Kidney capillary endothelial cell (primary cell): ENCODE measurements around the gene GRK2.

Experiments used
- DNase-seq: peaks from one replicate; pipeline ENCODE4 v3.0.0-alpha.2; 2018; ENCODE audit warnings: low spot score

GRK2 gene

DNA sequence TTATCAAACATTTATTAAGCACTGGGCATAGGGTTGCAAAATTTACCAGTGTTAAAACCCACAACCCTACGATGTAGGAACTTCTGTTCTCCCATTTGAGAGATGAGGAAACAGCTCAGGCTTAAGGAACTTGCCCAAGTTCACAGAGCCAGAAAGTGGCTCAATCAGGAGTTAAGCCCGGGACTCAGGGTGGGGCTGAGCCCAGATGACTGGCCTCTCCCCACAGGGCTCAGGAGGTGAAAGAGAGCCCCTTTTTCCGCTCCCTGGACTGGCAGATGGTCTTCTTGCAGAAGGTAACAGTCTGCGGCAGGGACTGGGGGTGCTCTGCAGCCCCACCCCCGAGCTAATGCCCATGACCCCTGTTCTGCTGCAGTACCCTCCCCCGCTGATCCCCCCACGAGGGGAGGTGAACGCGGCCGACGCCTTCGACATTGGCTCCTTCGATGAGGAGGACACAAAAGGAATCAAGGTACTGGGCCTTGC lies 17.2 kb downstream of the GRK2 start:
- DNase-seq = no peak

- DNase-seq = no peak
Measured at GRCh38 chr11:67284811-67285540, 18.7 kb downstream of the GRK2 start.

- no peak for DNase-seq
Measured at GRCh38 chr11:67285541-67286498, 19.5 kb downstream of the GRK2 start.

- no peak for DNase-seq
Measured at GRCh38 chr11:67286621-67287333, 20.5 kb downstream of the GRK2 start.

DNA sequence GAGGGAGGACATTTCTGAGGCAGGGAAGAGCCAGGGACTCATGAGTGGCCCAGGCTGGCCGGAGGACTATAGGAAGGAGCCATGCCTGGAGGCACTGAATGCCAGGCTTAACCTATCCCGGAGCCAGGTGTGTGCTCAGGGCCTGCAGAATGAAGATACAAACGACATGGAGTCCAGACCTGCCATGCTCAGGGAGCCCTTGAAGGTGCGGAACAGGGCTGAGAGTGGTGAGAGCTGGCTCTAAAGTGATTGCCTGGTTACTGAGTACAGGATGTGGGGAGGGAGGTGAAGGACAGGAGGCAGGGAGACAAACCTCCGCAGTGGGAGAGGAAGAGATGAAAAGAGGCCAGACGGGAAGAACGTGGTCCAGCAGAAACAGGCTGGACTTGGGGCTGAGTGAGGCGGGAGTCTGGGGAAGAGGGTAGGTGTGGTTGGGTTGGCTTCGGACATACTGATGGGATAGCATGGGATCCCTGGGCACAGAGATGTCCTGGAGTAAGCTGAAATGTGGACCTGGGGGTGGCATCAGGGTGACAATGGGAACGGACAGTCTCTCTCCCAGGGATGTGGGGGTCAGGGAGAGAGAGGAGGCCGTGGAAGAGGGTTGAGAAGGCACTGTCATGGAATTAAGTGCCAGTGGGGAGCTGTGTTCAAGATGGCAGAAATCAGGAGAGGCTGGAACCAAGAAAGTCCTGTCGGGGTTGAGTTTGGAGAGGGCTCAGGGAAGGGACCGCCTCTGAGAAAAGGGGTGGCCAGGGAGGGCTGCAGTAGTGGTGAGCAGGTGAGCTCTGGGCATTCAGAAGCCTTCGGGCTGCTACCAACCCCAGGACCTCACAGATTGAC lies 21.3 kb downstream of the GRK2 start:
- no peak for DNase-seq

DNA sequence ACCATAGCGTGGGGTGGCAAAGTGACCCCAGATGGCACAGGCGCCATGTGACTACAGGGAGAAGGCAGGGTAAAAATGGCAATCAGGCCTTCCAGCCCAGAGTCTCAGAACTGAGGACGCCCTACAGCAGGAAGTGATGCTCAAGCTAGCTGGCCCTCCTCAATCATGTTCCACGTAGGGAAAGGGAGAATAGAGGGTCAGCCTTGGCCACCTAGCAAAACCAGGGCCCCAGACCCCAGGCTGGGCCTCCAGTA lies 21.9 kb downstream of the GRK2 start:
- DNase-seq = no peak

GRCh38 chr11:67288452-67289225 lies 22.4 kb downstream of the GRK2 start:
- DNase-seq = peak; percentile 77

- no peak for DNase-seq
Measured at GRCh38 chr11:67289226-67289650, 23.0 kb downstream of the GRK2 start, which contains the start of gene ANKRD13D. TSS of gene ANKRD13D (plus strand) at chr11:67289303. CDS start at chr11:67289461, 158 bp downstream.

DNA sequence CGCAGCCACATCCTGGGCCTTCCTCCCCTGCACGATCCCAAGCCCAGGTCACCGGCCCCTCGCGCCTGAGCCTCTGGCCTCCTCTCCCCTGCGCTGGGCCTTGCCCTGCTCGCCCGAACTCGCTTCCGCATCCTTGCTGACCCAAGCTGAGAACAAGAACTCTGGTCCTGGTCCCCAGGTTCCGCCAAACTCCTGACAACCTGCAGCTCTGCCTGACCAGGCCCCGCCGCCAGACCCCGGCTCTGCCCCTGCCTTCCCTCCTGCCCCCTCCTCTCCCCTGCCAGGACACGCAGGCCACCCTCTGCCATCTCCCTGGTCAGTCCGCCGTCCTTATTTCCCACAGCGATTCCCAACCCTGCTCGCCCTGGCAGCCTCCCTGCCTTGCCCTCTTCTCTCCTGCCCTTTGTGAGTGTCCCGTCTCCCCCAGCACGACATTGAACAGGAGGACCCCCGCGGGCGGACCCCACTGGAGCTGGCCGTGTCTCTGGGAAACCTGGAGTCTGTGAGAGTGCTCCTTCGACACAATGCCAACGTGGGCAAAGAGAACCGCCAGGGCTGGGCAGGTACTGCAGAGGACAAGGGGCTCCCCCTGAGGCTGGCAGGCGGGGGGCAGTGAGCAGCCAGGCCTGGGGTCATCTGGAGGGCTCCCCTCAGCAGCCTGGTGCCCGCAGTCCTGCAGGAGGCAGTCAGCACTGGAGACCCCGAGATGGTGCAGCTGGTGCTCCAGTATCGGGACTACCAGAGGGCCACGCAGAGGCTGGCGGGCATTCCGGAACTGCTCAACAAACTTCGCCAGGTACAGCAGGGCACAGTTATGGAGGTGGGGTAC lies 23.6 kb downstream of the GRK2 start:
- DNase-seq = no peak

- DNase-seq = no peak
Measured at GRCh38 chr11:67290801-67291200, 24.5 kb downstream of the GRK2 start.

GRCh38 chr11:67291481-67292381 lies 25.5 kb downstream of the GRK2 start:
- no peak for DNase-seq

DNA sequence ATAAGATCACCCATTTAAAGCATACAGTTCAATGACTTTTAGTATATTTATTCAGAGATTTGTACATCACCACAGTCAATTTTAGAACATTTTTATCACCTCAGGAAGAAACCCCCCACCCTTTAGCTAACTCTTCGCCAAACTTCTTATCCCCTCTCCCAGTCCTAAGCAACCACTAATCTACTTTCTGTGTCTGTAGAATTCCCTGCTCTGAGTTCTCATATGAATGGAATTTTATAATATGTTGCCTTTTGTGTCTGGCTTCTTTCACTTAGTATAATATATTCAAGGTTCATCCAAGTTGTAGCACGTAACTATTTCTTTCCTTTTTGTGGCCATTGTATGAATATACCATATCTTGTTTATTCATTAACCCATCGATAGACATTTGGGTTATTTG lies 26.4 kb downstream of the GRK2 start:
- no peak for DNase-seq

- no peak for DNase-seq
Measured at GRCh38 chr11:67293090-67293489, 26.8 kb downstream of the GRK2 start.

DNA sequence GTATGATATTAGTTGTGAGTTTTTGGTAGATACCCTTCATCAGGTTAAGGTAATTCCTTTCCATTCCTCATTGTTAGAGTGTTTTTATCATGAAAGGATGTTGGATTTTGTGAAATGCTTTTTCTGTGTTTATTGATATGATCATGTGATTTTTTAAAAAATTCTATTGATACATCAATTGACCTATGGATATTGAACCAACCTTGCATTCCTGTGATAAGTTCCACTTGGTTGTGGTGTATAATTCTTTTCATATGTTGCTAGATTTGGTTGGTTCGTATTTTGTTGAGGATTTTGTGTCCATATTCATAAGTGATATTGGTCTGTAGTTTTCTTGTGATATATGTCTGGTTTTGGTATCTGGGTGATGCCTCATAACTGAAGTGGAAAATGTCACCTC lies 29.6 kb downstream of the GRK2 start:
- DNase-seq = no peak

DNA sequence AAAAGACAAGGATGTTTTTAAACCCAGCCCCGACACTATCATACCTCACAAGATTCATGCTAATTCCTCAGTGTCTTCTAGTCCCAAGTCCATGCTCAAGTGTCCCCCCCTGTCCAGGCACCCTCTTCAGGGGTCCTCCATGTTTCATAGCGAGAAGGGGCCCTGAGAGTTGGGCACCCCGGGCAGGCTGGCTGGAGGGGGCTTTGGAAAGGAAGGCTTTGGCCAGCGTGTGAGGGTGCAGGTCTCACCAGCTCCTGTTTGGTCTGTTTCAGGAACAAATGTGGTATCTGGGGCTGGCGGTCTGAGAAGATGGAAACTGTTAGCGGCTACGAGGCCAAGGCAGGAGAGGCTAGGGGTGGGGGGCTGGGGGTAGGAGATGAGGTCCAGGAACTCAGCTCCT lies 32.5 kb downstream of the GRK2 start:
- DNase-seq = no peak

- DNase-seq = no peak
Measured at GRCh38 chr11:67299471-67300191, 33.4 kb downstream of the GRK2 start.

- DNase-seq = no peak
Measured at GRCh38 chr11:67300256-67300755, 34.0 kb downstream of the GRK2 start.

DNA sequence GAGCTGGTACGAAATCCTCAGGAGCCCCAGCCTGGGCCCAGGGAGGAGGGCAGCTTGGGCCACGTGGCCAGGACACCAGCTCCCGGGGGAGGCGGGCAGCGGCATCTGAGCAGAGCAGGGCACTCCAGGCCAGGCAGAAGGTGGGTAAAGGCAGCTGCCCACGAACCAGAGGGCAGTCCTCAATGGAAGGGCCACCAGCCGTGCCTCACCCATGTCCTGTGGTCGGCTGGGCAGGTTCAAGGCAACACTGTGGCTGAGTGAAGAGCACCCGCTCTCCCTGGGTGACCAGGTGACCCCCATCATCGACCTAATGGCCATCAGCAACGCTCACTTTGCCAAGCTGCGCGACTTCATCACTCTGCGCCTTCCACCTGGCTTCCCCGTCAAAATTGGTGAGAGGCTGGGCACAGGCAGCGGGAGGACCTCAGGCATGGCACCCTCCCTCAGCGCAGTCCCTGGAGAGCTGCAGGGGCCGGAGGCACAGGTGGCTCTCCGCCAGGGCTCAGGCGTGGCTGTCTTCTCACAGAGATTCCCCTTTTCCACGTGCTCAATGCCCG lies 34.6 kb downstream of the GRK2 start:
- no peak for DNase-seq
